ENCODE results near the gene PIK3R2. TPM values are rescaled to one million over a fixed set of nuclear protein-coding genes. Genes with fewer than 3 reads are reported as not detected.

The PIK3R2 gene
- total and polyA plus RNA-seq, 2 of the 13 experiments (the other 11 are each of a cell fraction or from before 2014, with no cell fraction given): 18.6 to 25.3 TPM

- TF ChIP-seq ZBTB44 (CRISPR knock-in tag; IDR thresholded peaks at IDR 0.05): no peak
- TF ChIP-seq HIC2 (CRISPR knock-in tag; IDR thresholded peaks at IDR 0.05; ENCODE audit: low read depth): 0 out of 2 replicates have a peak, but pooled peaks have one; percentile 23
- TF ChIP-seq PHF5A (CRISPR knock-in tag; IDR thresholded peaks at IDR 0.05; ENCODE audit: low read depth, unreplicated experiment): peak; percentile 58
- TF ChIP-seq CBFB (CRISPR knock-in tag; IDR thresholded peaks at IDR 0.05): peak; percentile 52
- no peak for TF ChIP-seq ZNF512B (CRISPR knock-in tag; IDR thresholded peaks at IDR 0.05; ENCODE audit: borderline replicate concordance)
- no peak for TF ChIP-seq NPAS2 (CRISPR knock-in tag; IDR thresholded peaks at IDR 0.05; ENCODE audit: borderline replicate concordance)
- TF ChIP-seq RORA (CRISPR knock-in tag; IDR thresholded peaks at IDR 0.05): no peak
- 0 out of 2 replicates have a peak, but pooled peaks have one; percentile 43 for TF ChIP-seq ZBTB10 (CRISPR knock-in tag; IDR thresholded peaks at IDR 0.05; ENCODE audit: borderline replicate concordance)
- TF ChIP-seq CAMTA2 (CRISPR knock-in tag; IDR thresholded peaks at IDR 0.05; ENCODE audit: borderline replicate concordance): no peak
- no peak for TF ChIP-seq REST (IDR thresholded peaks at IDR 0.05; ENCODE audit: borderline replicate concordance in 1 of 2, low read depth in 1 of 2, low read length in 2 of 2)
- TF ChIP-seq CEBPG (CRISPR knock-in tag; IDR thresholded peaks at IDR 0.05): no peak
- TF ChIP-seq ZNF713 (CRISPR knock-in tag; IDR thresholded peaks at IDR 0.05): no peak
- no peak for TF ChIP-seq SNRNP70 (IDR thresholded peaks at IDR 0.05; ENCODE audit: low read depth, low read length)
- no peak for TF ChIP-seq ZNF432 (CRISPR knock-in tag; IDR thresholded peaks at IDR 0.05; ENCODE audit: borderline replicate concordance)
- TF ChIP-seq JDP2 (CRISPR knock-in tag; IDR thresholded peaks at IDR 0.05; ENCODE audit: borderline replicate concordance): no peak
Measured at GRCh38 chr19:18173572-18174288, 20.8 kb downstream of the PIK3R2 start, which contains the start of gene IFI30 (continued).
